Testis (tissue), 2 donors: ENCODE results near the gene MRPL28.

ENCODE experiments used
- POLR2A ChIP-seq: fragments of 450-650 bp; IDR thresholded peaks from one replicate; pipeline ENCODE4 v1.6.1; 2017; ENCODE audit warnings: antibody characterized with exemption, mild to moderate bottlenecking, moderate library complexity
- TF ChIP-seq, protein P1 (sequence below), 3 experiments: fragments of 450-650 bp in 2 of 3; fragments of 200-600 bp in 1 of 3; sonication (generic) in 1 of 3; IDR thresholded peaks; one replicate each; pipeline ENCODE4 v1.5.1; 2016 to 2019; ENCODE audit warnings: antibody characterized with exemption in 3 of 3, mild to moderate bottlenecking in 2 of 3, moderate library complexity in 1 of 3

DNA sequence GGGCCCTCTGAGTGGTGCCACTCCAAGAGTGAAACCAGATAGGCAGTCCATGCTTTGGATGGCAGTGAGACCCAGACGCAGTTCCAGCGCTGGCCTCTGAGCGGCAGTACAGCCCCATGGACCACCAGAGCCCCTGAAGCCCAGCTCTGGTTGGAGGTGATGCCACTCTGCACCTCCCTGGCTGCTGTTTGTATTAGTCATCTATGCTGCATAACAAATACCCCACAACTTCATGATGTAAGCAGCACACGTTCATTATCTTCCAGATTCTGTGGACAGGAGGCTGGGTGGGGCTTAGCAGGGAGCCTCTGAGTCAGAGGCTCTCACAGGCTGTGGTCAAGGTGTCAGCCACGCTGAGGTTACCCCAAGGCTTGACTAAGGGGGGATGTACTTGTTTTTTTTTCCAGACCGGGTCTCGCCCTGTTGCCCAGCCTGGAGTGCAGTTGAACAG, 21.6 kb upstream of the MRPL28 start:
- TF ChIP-seq, protein P1, sequence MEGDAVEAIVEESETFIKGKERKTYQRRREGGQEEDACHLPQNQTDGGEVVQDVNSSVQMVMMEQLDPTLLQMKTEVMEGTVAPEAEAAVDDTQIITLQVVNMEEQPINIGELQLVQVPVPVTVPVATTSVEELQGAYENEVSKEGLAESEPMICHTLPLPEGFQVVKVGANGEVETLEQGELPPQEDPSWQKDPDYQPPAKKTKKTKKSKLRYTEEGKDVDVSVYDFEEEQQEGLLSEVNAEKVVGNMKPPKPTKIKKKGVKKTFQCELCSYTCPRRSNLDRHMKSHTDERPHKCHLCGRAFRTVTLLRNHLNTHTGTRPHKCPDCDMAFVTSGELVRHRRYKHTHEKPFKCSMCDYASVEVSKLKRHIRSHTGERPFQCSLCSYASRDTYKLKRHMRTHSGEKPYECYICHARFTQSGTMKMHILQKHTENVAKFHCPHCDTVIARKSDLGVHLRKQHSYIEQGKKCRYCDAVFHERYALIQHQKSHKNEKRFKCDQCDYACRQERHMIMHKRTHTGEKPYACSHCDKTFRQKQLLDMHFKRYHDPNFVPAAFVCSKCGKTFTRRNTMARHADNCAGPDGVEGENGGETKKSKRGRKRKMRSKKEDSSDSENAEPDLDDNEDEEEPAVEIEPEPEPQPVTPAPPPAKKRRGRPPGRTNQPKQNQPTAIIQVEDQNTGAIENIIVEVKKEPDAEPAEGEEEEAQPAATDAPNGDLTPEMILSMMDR (IDR thresholded peaks at IDR 0.05): peak; percentile 33 to 67 (median 61)
- TF ChIP-seq POLR2A: no peak
